IMR-90 (cell line): ENCODE measurements around the gene NDUFAF7.

ENCODE experiments used
- BHLHE40 ChIP-seq: fragments of 150-350 bp; IDR thresholded peaks from 2 replicates; pipeline ENCODE4 v1.6.1; 2016; ENCODE audit warnings: mild to moderate bottlenecking, low read depth, low read length
- CEBPB ChIP-seq: IDR thresholded peaks from 2 replicates; pipeline ENCODE4 v1.6.1; 2012; ENCODE audit warnings: low read depth, low read length, improper control_type of control experiment
- CHD1 ChIP-seq: IDR thresholded peaks from 2 replicates; pipeline ENCODE4 v1.6.1; 2012; ENCODE audit warnings: low read depth, low read length, improper control_type of control experiment
- FOS ChIP-seq: fragments of 150-350 bp; IDR thresholded peaks from 2 replicates; pipeline ENCODE4 v1.6.1; 2016; ENCODE audit warnings: low read depth, low read length
- MAFK ChIP-seq: IDR thresholded peaks from 2 replicates; pipeline ENCODE4 v1.6.1; 2012; ENCODE audit warnings: low read depth, low read length, improper control_type of control experiment
- MAZ ChIP-seq: IDR thresholded peaks from 2 replicates; pipeline ENCODE4 v1.6.1; 2012; ENCODE audit warnings: low read depth, mild to moderate bottlenecking, low read length, improper control_type of control experiment, moderate library complexity, borderline replicate concordance
- MXI1 ChIP-seq: IDR thresholded peaks from 2 replicates; pipeline ENCODE4 v1.6.1; 2012; ENCODE audit warnings: low read depth, mild to moderate bottlenecking, low read length, moderate library complexity, borderline replicate concordance
- POLR2A ChIP-seq: IDR thresholded peaks from 2 replicates; pipeline ENCODE4 v1.6.1; 2012; ENCODE audit warnings: mild to moderate bottlenecking, low read depth, low read length
- RAD21 ChIP-seq: IDR thresholded peaks from 2 replicates; pipeline ENCODE4 v1.6.1; 2012; ENCODE audit warnings: low read length, improper control_type of control experiment
- RFX5 ChIP-seq: IDR thresholded peaks from 2 replicates; pipeline ENCODE4 v1.8.0; 2012; ENCODE audit warnings: low read depth, mild to moderate bottlenecking, low read length, moderate library complexity
- SMC3 ChIP-seq: fragments of 150-350 bp; IDR thresholded peaks from 2 replicates; pipeline ENCODE4 v1.6.1; 2016; ENCODE audit warnings: low read depth, mild to moderate bottlenecking, antibody characterized with exemption, low read length, moderate library complexity
- USF2 ChIP-seq: fragments of 150-350 bp; IDR thresholded peaks from 2 replicates; pipeline ENCODE4 v1.6.1; 2017; ENCODE audit warnings: mild to moderate bottlenecking, antibody characterized with exemption, low read length, low read depth
- TF ChIP-seq, protein P1 (sequence below): conservative IDR thresholded peaks from 2 replicates; pipeline ENCODE4 v1.5.1; 2012; ENCODE audit warnings: mild to moderate bottlenecking, low read depth, low read length, improper control_type of control experiment

DNA sequence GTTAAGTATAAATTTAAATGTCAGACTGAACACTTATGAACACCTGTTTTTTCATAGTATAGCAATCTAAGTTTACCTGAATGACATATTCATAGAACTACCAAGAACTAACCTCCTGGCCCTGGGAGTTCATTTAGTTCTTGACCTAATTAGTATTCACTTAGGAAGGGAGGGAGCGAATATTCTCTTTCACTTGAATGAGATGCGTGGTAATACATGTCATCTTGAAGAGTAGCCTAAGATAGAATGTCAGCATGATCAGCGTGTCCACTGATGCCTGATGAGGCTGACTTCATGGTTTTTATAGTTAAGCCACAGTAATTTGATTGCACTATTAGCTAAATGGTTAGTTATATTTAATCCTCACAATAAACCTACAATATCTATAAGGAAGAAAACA lies 13.3 kb downstream of the NDUFAF7 start:
- TF ChIP-seq FOS: no peak
- TF ChIP-seq, protein P1, sequence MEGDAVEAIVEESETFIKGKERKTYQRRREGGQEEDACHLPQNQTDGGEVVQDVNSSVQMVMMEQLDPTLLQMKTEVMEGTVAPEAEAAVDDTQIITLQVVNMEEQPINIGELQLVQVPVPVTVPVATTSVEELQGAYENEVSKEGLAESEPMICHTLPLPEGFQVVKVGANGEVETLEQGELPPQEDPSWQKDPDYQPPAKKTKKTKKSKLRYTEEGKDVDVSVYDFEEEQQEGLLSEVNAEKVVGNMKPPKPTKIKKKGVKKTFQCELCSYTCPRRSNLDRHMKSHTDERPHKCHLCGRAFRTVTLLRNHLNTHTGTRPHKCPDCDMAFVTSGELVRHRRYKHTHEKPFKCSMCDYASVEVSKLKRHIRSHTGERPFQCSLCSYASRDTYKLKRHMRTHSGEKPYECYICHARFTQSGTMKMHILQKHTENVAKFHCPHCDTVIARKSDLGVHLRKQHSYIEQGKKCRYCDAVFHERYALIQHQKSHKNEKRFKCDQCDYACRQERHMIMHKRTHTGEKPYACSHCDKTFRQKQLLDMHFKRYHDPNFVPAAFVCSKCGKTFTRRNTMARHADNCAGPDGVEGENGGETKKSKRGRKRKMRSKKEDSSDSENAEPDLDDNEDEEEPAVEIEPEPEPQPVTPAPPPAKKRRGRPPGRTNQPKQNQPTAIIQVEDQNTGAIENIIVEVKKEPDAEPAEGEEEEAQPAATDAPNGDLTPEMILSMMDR: no peak
- no peak for TF ChIP-seq MAFK
- no peak for TF ChIP-seq CHD1
- TF ChIP-seq POLR2A: no peak
- TF ChIP-seq RFX5: no peak
- TF ChIP-seq MXI1: no peak
- TF ChIP-seq SMC3: no peak
- no peak for TF ChIP-seq USF2
- TF ChIP-seq RAD21: no peak
- no peak for TF ChIP-seq CEBPB
- no peak for TF ChIP-seq MAZ
- TF ChIP-seq BHLHE40: no peak
